WERI-Rb-1 (cell line): ENCODE measurements around the gene IRS2.

ENCODE experiments used
- DNase-seq: peaks from one replicate; pipeline ENCODE4 v3.0.0-alpha.2; 2020
- H3K27ac ChIP-seq: fragments of 250-450 bp; sonication (Bioruptor Pico); 2 replicates; pipeline ENCODE4 v1.5.1; 2020; ENCODE audit warnings: mild to moderate bottlenecking, moderate library complexity
- H3K27me3 ChIP-seq: fragments of 250-450 bp; sonication (Bioruptor Pico); 2 replicates; pipeline ENCODE4 v1.5.1; 2021; ENCODE audit warnings: mild to moderate bottlenecking, low read depth, moderate library complexity; ENCODE audit not compliant: insufficient read depth, severe bottlenecking
- H3K36me3 ChIP-seq: fragments of 250-450 bp; sonication (Bioruptor Pico); 2 replicates; pipeline ENCODE4 v1.5.1; 2020; ENCODE audit warnings: mild to moderate bottlenecking, moderate library complexity
- H3K4me3 ChIP-seq: 2 replicates; pipeline ENCODE4 v1.5.1; 2011; ENCODE audit warnings: low read depth, mild to moderate bottlenecking, control low read depth, low read length
- H3K9me3 ChIP-seq: fragments of 250-450 bp; sonication (Bioruptor Pico); 2 replicates; pipeline ENCODE4 v1.5.1; 2021; ENCODE audit warnings: mild to moderate bottlenecking, moderate library complexity; ENCODE audit not compliant: severe bottlenecking
- TF ChIP-seq, protein P1 (sequence below): IDR thresholded peaks from 2 replicates; pipeline ENCODE4 v1.5.1; 2011; ENCODE audit warnings: low read depth, mild to moderate bottlenecking, control low read depth, inconsistent platforms, low read length

IRS2 gene

DNA sequence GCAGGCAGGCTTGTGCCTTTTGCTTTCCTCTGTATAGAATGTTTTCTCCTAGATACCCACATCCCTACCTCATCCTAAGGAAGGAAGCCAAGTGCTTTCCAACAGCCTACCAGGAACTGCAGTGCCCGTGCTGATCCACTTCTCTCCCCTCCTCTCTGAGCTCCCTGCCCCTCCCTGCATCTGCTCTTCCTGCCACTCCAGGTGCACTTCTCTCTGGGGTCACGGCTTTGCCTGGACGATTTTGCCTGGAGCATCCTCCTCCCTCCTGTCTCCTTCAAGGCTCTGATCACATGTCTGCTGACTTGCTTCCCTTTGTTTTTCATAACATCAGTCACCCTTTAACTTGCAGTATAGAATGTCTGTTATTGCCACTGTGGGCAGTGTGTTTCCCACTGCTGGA lies 34.7 kb upstream of the IRS2 start:
- TF ChIP-seq, protein P1, sequence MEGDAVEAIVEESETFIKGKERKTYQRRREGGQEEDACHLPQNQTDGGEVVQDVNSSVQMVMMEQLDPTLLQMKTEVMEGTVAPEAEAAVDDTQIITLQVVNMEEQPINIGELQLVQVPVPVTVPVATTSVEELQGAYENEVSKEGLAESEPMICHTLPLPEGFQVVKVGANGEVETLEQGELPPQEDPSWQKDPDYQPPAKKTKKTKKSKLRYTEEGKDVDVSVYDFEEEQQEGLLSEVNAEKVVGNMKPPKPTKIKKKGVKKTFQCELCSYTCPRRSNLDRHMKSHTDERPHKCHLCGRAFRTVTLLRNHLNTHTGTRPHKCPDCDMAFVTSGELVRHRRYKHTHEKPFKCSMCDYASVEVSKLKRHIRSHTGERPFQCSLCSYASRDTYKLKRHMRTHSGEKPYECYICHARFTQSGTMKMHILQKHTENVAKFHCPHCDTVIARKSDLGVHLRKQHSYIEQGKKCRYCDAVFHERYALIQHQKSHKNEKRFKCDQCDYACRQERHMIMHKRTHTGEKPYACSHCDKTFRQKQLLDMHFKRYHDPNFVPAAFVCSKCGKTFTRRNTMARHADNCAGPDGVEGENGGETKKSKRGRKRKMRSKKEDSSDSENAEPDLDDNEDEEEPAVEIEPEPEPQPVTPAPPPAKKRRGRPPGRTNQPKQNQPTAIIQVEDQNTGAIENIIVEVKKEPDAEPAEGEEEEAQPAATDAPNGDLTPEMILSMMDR: no peak
- H3K27me3 ChIP-seq: no peaks in the 10 kb centered on the region
- peaks cover 7% of the 10 kb centered on the region for H3K9me3 ChIP-seq
- peak; percentile 49 for DNase-seq
- no peak overlapping the region for H3K4me3 ChIP-seq
- no peaks in the 10 kb centered on the region for H3K36me3 ChIP-seq
- no peak overlapping the region for H3K27ac ChIP-seq

DNA sequence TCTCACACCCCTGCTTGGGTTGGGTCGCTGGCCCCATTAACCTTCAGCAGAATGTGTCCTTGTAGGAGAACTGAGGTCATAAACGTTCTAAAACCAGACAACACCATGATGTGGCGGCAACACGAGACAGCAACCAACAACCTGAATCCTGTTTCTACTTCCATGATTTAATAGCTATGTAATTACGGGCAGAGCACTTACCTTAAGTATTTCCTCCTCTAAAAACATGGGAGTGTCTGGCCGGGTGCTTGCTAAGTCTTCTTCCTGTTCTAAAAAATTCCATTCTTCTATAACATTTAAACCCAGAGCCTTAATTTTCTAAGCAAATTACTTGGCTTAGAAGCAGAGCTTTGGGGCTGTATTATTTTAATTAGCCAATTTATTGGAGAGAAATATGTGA lies 33.5 kb upstream of the IRS2 start:
- Histone ChIP-seq H3K36me3 (no peaks in the 10 kb centered on the region), H3K9me3 (peaks cover 7% of the 10 kb centered on the region), H3K27me3 (no peaks in the 10 kb centered on the region), H3K27ac (no peak overlapping the region), H3K4me3 (no peak overlapping the region)
- TF ChIP-seq, protein P1: no peak
- no peak for DNase-seq

DNA sequence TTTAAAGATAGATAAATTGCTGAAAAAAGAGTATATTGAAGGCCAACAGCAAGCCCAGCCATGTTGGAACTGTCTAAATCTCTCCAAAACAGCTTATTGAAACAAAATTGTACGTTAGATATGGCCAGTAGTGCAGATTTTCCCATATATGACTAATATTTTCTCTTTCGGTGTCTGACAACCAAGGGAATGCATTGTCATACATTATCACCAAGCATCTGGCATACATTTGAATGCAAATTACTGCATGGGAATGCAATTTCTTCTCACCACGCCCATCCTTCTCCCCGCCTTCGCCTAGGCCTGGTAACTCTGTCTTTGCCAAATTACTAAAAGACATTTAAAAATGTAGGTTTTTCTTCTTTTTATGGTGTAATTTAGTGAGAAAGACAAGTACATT lies 32.5 kb upstream of the IRS2 start:
- no peaks in the 10 kb centered on the region for H3K36me3 ChIP-seq
- no peak overlapping the region for H3K27ac ChIP-seq
- peaks cover 3% of the 10 kb centered on the region for H3K9me3 ChIP-seq
- no peak overlapping the region for H3K4me3 ChIP-seq
- TF ChIP-seq, protein P1: no peak
- no peaks in the 10 kb centered on the region for H3K27me3 ChIP-seq
- DNase-seq: no peak

DNA sequence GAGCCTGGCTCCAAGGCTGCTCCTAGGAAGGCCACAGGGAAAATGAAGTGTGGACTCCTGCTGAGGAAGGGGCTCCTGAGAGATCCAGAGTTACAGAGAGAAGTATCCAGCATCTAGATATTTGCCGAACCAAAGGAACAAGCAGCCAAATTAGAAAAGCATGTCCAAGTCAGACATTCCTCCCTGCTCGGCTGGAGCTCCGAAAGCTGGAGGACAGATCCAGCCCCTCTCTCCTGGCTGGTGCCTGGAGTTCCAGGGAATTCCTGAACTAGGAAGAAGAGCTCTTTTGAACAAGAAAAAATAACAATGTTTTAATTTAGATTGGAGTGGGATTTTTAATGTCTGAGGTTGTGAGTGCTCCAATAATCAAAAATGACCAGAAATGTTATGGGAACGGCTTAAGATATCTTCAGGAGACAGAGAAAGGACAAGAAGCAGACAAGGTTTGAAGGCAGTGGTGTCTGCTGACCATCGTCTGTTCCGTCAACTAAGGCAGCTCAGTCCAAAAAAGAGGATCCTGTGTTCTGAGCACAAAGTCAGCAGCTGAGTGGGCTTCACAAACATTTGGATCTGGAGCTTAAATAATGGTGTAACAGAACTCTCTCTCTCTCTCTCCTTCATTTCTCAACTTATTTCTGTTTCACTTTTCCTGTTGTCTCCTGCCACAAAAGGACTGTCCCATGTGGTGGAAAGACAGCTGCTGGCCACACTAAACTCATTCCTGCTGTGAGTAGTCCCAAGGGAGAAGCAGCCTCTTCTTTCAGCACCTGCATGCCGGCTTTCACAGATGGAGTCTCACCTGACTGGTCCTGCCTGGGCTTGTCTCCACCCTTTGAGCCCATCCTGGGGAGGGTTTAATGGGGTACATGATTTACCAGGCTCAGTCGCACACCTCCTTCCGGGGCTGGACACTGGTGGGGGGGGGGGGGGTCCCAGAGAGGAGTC lies 31.5 kb upstream of the IRS2 start:
- Histone ChIP-seq H3K9me3 (no peaks in the 10 kb centered on the region), H3K36me3 (no peaks in the 10 kb centered on the region), H3K27ac (no peak overlapping the region), H3K27me3 (no peaks in the 10 kb centered on the region), H3K4me3 (no peak overlapping the region)
- TF ChIP-seq, protein P1: no peak
- DNase-seq: no peak

DNA sequence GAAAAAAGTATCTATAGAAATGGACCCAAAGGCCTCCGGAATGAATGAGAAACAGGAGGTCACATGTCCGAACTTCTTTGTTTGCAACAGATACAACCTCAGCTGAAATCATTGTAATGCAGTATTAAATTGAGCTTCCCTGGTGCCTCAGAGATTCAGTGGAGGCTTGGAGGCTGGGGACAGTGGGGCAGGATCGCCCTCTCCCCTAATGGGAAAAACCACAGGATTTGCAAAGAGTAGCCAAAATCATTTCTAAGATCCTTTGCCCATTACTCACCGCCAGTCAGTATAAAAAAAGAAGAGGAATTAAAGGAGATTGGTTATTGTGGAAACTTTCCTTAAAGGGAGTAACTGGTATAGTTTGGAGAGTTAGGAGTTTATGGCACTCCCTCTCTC lies 30.4 kb upstream of the IRS2 start:
- Histone ChIP-seq H3K4me3 (no peak overlapping the region), H3K36me3 (no peaks in the 10 kb centered on the region), H3K27me3 (no peaks in the 10 kb centered on the region), H3K9me3 (no peaks in the 10 kb centered on the region), H3K27ac (no peak overlapping the region)
- no peak for DNase-seq
- TF ChIP-seq, protein P1: no peak
